Measurements from ENCODE around the gene CCL3. TPM values are rescaled to one million over a fixed set of nuclear protein-coding genes. Genes with fewer than 3 reads are reported as not detected.
A peak's percentile ranks its signal among the peaks of the same experiment; 100 is the strongest.

CCL3 gene
- total RNA-seq: 1 to 10 TPM in 1 of 4 donors, under 1 TPM in 1, not detected in 2; 0.68 to 1.7 TPM

GRCh38 chr17:36089888-36090836, at the start of gene CCL3:
CCL3 (minus strand) TSS chr17:36090143; CDS start chr17:36090058, 85 bp downstream.
- Histone ChIP-seq H3K4me1 (no peaks in the 10 kb centered on the region), H3K27me3 (peaks cover 0 to 4% (median 0%) of the 10 kb centered on the region in 3 donors), H3K27ac (no peak within 1 kb of the TSS), H3K36me3 (no peaks in the 10 kb centered on the region), H3K9me3 (no peaks in the 10 kb centered on the region), H3K4me3 (no peak within 1 kb of the TSS)
- DNase-seq (no peak), ATAC-seq (peak; percentile 39 to 42)
- no peak for TF ChIP-seq POLR2A (IDR thresholded peaks at IDR 0.05)
- no peak for TF ChIP-seq CTCF (IDR thresholded peaks at IDR 0.05 in 4 of 5, conservative IDR thresholded peaks at IDR 0.05 in 1 of 5)
- intact Hi-C loops (cut with DNase I; ENCODE audit: low total_unique reads): no loop called here
- in situ Hi-C loops (cut with MboI; ENCODE audit: low sequenced_read_pairs in 4 of 4): no loop called here

- ATAC-seq: no peak
- Histone ChIP-seq H3K27ac (no peak overlapping the region), H3K4me3 (no peak overlapping the region), H3K36me3 (no peaks in the 10 kb centered on the region), H3K9me3 (no peaks in the 10 kb centered on the region), H3K27me3 (peaks cover 0 to 2% (median 0%) of the 10 kb centered on the region in 3 donors), H3K4me1 (no peaks in the 10 kb centered on the region)
- in situ Hi-C loops (cut with MboI; ENCODE audit: low sequenced_read_pairs in 4 of 4) (loop anchor here in 1 of 4 donors (25.0 kb wide), 1 partner anchor 149 kb away; the partner anchor contains the start of genes CCL14 and CCL16), intact Hi-C loops (cut with DNase I; ENCODE audit: low total_unique reads) (no loop called here)
- DNase-seq: no peak
- no peak for TF ChIP-seq POLR2A (IDR thresholded peaks at IDR 0.05)
- no peak for TF ChIP-seq CTCF (IDR thresholded peaks at IDR 0.05 in 4 of 5, conservative IDR thresholded peaks at IDR 0.05 in 1 of 5)
Measured at GRCh38 chr17:36136439-36136838, 46.5 kb upstream of the CCL3 start.

GRCh38 chr17:36136036-36136435, 46.1 kb upstream of the CCL3 start:
- in situ Hi-C loops (cut with MboI; ENCODE audit: low sequenced_read_pairs in 4 of 4): loop anchor here in 1 of 4 donors (25.0 kb wide), 1 partner anchor 149 kb away; the partner anchor contains the start of genes CCL14 and CCL16
- H3K27me3 ChIP-seq: peaks cover 0 to 2% (median 0%) of the 10 kb centered on the region in 3 donors
- H3K36me3 ChIP-seq: no peaks in the 10 kb centered on the region
- TF ChIP-seq CTCF (IDR thresholded peaks at IDR 0.05 in 4 of 5, conservative IDR thresholded peaks at IDR 0.05 in 1 of 5) (no peak), POLR2A (IDR thresholded peaks at IDR 0.05) (no peak)
- DNase-seq: no peak
- intact Hi-C loops (cut with DNase I; ENCODE audit: low total_unique reads): no loop called here
- no peaks in the 10 kb centered on the region for H3K4me1 ChIP-seq
- no peak overlapping the region for H3K4me3 ChIP-seq
- H3K9me3 ChIP-seq: no peaks in the 10 kb centered on the region
- no peak for ATAC-seq
- H3K27ac ChIP-seq: no peak overlapping the region

- Histone ChIP-seq H3K36me3 (no peaks in the 10 kb centered on the region), H3K9me3 (no peaks in the 10 kb centered on the region), H3K4me1 (no peaks in the 10 kb centered on the region), H3K27me3 (peaks cover 0 to 5% (median 0%) of the 10 kb centered on the region in 3 donors), H3K4me3 (no peak overlapping the region), H3K27ac (no peak overlapping the region)
- no peak for TF ChIP-seq POLR2A (IDR thresholded peaks at IDR 0.05)
- TF ChIP-seq CTCF (IDR thresholded peaks at IDR 0.05 in 4 of 5, conservative IDR thresholded peaks at IDR 0.05 in 1 of 5): no peak
- intact Hi-C loops (cut with DNase I; ENCODE audit: low total_unique reads) (no loop called here), in situ Hi-C loops (cut with MboI; ENCODE audit: low sequenced_read_pairs in 4 of 4) (loop anchor here in 1 of 4 donors (25.0 kb wide), 1 partner anchor 148 kb away; the partner anchor contains the start of genes CCL14 and CCL16)
- ATAC-seq (no peak), DNase-seq (no peak)
Measured at GRCh38 chr17:36135465-36135864, 45.5 kb upstream of the CCL3 start.
